ENCODE data around the gene CHI3L2.

DNA sequence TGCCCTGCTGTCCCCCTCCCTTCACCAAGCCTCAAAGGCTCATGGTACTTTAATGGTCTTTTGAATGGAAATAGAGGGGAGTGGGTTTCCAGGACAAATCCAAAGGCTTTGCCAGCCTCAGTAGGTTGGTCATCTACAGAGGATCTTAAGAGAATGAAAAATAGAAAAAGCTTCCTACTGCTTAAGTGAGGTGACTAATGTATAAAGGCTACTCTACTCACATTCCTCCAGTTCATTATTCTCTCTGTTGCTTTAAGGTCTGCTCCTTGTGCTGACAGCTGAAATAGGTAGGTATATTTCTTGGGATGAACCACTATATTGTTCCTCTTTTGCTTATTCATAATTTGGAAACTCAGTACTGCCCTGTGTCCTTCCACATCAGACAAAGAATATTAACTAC is 52.8 kb downstream of the CHI3L2 start:
- TF ChIP-seq, protein P1, sequence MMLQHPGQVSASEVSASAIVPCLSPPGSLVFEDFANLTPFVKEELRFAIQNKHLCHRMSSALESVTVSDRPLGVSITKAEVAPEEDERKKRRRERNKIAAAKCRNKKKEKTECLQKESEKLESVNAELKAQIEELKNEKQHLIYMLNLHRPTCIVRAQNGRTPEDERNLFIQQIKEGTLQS (IDR thresholded peaks at IDR 0.05; ENCODE audit: borderline replicate concordance, extremely low read depth, low read depth, low read length), result no peak
- TF ChIP-seq, protein P2, sequence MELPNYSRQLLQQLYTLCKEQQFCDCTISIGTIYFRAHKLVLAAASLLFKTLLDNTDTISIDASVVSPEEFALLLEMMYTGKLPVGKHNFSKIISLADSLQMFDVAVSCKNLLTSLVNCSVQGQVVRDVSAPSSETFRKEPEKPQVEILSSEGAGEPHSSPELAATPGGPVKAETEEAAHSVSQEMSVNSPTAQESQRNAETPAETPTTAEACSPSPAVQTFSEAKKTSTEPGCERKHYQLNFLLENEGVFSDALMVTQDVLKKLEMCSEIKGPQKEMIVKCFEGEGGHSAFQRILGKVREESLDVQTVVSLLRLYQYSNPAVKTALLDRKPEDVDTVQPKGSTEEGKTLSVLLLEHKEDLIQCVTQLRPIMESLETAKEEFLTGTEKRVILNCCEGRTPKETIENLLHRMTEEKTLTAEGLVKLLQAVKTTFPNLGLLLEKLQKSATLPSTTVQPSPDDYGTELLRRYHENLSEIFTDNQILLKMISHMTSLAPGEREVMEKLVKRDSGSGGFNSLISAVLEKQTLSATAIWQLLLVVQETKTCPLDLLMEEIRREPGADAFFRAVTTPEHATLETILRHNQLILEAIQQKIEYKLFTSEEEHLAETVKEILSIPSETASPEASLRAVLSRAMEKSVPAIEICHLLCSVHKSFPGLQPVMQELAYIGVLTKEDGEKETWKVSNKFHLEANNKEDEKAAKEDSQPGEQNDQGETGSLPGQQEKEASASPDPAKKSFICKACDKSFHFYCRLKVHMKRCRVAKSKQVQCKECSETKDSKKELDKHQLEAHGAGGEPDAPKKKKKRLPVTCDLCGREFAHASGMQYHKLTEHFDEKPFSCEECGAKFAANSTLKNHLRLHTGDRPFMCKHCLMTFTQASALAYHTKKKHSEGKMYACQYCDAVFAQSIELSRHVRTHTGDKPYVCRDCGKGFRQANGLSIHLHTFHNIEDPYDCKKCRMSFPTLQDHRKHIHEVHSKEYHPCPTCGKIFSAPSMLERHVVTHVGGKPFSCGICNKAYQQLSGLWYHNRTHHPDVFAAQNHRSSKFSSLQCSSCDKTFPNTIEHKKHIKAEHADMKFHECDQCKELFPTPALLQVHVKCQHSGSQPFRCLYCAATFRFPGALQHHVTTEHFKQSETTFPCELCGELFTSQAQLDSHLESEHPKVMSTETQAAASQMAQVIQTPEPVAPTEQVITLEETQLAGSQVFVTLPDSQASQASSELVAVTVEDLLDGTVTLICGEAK (IDR thresholded peaks at IDR 0.05; ENCODE audit: borderline replicate concordance), result no peak
- TF ChIP-seq ZNF24 (IDR thresholded peaks at IDR 0.05) (no peak), NRF1 (conservative IDR thresholded peaks at IDR 0.05; ENCODE audit: low read depth, low read length) (no peak), POLR2A (IDR thresholded peaks at IDR 0.05; ENCODE audit: low read depth, low read length) (no peak), NFYB (IDR thresholded peaks at IDR 0.05; ENCODE audit: insufficient read depth, low read depth, low read length) (no peak), FOS (IDR thresholded peaks at IDR 0.05; ENCODE audit: borderline replicate concordance, extremely low read depth, insufficient read length) (no peak), RAD21 (IDR thresholded peaks at IDR 0.05; ENCODE audit: insufficient read depth, low read depth, low read length) (no peak)
- TF ChIP-seq, protein P3, sequence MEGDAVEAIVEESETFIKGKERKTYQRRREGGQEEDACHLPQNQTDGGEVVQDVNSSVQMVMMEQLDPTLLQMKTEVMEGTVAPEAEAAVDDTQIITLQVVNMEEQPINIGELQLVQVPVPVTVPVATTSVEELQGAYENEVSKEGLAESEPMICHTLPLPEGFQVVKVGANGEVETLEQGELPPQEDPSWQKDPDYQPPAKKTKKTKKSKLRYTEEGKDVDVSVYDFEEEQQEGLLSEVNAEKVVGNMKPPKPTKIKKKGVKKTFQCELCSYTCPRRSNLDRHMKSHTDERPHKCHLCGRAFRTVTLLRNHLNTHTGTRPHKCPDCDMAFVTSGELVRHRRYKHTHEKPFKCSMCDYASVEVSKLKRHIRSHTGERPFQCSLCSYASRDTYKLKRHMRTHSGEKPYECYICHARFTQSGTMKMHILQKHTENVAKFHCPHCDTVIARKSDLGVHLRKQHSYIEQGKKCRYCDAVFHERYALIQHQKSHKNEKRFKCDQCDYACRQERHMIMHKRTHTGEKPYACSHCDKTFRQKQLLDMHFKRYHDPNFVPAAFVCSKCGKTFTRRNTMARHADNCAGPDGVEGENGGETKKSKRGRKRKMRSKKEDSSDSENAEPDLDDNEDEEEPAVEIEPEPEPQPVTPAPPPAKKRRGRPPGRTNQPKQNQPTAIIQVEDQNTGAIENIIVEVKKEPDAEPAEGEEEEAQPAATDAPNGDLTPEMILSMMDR (IDR thresholded peaks at IDR 0.05 in 2 of 3, conservative IDR thresholded peaks at IDR 0.05 in 1 of 3; ENCODE audit: control insufficient read depth in 2 of 3, extremely low read depth in 1 of 3, insufficient read depth in 1 of 3, low read depth in 3 of 3, low read length in 3 of 3), result no peak

Measured in GM12878 (cell line).